Dendritic cell treated with granulocyte-macrophage colony-stimulating factor and Interleukin-4, amounts not matched to agents 40 ng/mL and 50 ng/mL, for 4 days (primary cell): Measurements from ENCODE around the gene KIF18A.
"Not testable (repeated sequence)": the region's sequence is repeated elsewhere in the genome, so short reads cannot be mapped to it uniquely, and the experiment has no call there.

Experiments used
- H3K27ac Mint-ChIP-seq: one replicate; pipeline ENCODE4 v1.8.0; 2022; ENCODE audit warnings: mild to moderate bottlenecking, mixed read lengths
- H3K27me3 Mint-ChIP-seq: one replicate; pipeline ENCODE4 v1.8.0; 2022; ENCODE audit warnings: mild to moderate bottlenecking, mixed read lengths
- H3K36me3 Mint-ChIP-seq: one replicate; pipeline ENCODE4 v1.8.0; 2022; ENCODE audit warnings: low read depth, mixed read lengths
- H3K4me1 Mint-ChIP-seq: one replicate; pipeline ENCODE4 v1.8.0; 2022; ENCODE audit warnings: low read depth, mixed read lengths
- H3K4me3 Mint-ChIP-seq: one replicate; pipeline ENCODE4 v1.8.0; 2022; ENCODE audit warnings: mild to moderate bottlenecking, moderate library complexity, mixed read lengths
- H3K9me3 Mint-ChIP-seq: one replicate; pipeline ENCODE4 v1.8.0; 2022; ENCODE audit warnings: mixed read lengths
- intact Hi-C: fragments of 100-400 bp; cut with micrococcal nuclease; formaldehyde crosslinking; loops from one replicate; pipeline ENCODE4 v1.15.0; 2022

KIF18A gene

DNA sequence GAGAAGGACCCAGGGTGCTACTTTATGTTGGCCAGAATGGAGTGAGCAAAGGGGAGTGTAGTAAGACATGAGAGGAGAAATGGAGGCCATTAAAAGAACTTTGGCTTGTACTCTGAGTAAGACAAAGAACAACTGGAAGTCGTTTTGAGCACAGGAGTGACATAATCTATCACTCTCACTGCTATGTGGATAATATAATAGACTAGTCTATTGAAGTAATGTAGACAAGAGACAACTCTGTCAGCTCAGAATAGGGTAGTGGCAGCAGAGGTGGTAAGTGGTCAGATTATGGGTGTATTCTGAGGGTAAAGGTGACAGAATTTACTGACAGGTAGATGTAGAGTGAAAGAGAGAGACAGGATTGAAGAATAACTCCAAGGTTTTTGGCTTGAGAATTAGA, 8.2 kb downstream of the KIF18A start:
- H3K4me1 Mint-ChIP-seq = no peaks in the 10 kb centered on the region
- H3K36me3 Mint-ChIP-seq = no peaks in the 10 kb centered on the region
- intact Hi-C loops = loop anchor here (10.0 kb wide), 1 partner anchor 735 kb away; the partner anchor contains the start of gene CCDC34
- no peak overlapping the region for H3K4me3 Mint-ChIP-seq
- H3K27ac Mint-ChIP-seq = no peak overlapping the region
- H3K27me3 Mint-ChIP-seq = no peaks in the 10 kb centered on the region
- H3K9me3 Mint-ChIP-seq = no peaks in the 10 kb centered on the region

DNA sequence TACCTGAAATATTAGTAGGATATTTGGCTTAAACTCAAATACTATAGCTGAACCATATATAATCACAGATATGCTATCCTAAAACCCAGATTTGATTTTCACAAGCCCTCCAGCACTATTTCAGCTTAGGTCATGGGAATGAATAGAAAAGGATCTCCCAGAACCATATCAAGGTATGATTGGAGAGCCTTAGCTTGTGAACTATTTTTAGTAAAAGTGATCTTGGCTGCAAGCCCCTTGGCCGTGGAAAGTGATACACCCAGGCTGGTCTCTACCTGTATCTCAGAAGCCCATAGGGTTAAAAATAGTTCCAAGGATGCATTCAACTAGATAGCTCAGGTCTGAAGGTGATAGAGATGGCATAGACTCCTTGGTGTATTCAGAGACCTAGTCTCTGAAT, 9.7 kb downstream of the KIF18A start:
- no peaks in the 10 kb centered on the region for H3K36me3 Mint-ChIP-seq
- no peak overlapping the region for H3K27ac Mint-ChIP-seq
- no peak overlapping the region for H3K4me3 Mint-ChIP-seq
- no peaks in the 10 kb centered on the region for H3K4me1 Mint-ChIP-seq
- H3K9me3 Mint-ChIP-seq = no peaks in the 10 kb centered on the region
- H3K27me3 Mint-ChIP-seq = no peaks in the 10 kb centered on the region
- intact Hi-C loops = no loop called here

DNA sequence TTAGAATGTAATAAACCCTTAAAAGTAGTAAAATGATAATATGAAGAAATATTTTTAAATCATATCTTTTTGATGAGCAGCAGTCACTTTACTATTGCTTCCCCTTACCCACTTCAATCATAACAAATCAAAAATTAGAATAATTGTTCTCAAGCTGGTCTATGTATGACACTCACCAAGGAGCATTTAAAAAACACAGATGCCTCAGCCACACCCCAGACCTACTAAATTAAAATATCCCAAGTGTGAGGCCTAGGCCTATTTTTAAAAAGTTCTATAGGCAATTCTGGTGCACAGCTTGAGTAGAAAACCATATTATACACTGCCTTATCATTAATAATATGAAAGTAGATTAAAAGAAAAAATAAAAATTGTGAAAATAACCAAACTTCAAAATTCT, 15.2 kb downstream of the KIF18A start:
- no peak overlapping the region for H3K27ac Mint-ChIP-seq
- no peaks in the 10 kb centered on the region for H3K4me1 Mint-ChIP-seq
- no peak overlapping the region for H3K4me3 Mint-ChIP-seq
- no peaks in the 10 kb centered on the region for H3K27me3 Mint-ChIP-seq
- no peaks in the 10 kb centered on the region for H3K36me3 Mint-ChIP-seq
- intact Hi-C loops = no loop called here
- no peaks in the 10 kb centered on the region for H3K9me3 Mint-ChIP-seq

DNA sequence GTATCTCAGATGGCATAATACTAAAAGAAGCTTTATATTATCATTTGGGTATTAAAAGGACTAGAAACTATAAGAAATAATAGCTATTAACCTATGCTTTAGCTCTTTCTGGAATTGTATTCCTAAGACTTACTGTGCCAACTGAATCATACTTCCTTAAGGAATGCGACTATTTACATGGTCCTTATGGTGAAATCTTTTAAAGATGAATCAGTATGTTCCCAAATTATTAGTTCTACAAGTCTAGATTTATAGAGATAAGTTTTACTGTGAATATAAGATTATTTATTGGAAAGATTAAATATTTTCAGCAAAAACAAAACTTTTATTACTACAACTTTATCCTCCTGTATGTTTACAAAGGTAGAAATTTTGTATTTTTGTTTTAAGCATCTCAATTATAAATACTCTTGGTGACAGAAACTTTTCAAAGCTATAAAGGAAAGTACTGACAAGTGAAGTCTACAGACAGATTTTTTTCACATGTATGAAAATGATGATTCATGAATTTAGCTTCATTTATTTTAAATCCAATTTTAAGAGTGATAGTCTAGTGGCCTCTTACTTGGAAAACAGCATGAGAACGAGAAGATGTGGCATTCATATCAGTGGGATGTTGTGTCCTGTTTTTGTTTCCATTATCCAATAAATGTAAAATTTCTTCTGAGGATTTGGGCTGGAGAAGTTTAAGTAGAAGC, 17.8 kb downstream of the KIF18A start:
- Mint-ChIP-seq H3K36me3 (no peaks in the 10 kb centered on the region), H3K27ac (no peak overlapping the region), H3K27me3 (no peaks in the 10 kb centered on the region), H3K9me3 (no peaks in the 10 kb centered on the region), H3K4me1 (no peaks in the 10 kb centered on the region), H3K4me3 (no peak overlapping the region)
- intact Hi-C loops = no loop called here

DNA sequence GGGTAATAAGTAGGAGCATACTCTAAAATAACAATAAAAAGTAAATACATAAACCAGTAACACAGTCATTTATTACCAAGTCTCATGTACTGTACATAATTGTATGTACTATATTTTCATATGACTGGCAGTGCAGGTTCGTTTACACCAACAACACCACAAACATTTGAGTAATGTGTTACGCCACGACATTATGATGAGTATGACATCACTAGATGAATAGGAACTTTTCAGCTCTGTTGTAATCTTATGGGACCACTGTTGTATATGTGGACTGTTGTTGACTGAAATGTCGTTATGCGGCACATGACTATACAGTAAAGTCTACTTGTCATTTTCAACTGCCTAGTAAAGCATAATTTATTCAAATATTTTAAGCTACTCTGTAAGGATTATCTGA, 18.6 kb downstream of the KIF18A start:
- Mint-ChIP-seq H3K4me3 (no peak overlapping the region), H3K9me3 (no peaks in the 10 kb centered on the region), H3K4me1 (no peaks in the 10 kb centered on the region), H3K27me3 (no peaks in the 10 kb centered on the region), H3K36me3 (no peaks in the 10 kb centered on the region), H3K27ac (no peak overlapping the region)
- intact Hi-C loops = no loop called here

DNA sequence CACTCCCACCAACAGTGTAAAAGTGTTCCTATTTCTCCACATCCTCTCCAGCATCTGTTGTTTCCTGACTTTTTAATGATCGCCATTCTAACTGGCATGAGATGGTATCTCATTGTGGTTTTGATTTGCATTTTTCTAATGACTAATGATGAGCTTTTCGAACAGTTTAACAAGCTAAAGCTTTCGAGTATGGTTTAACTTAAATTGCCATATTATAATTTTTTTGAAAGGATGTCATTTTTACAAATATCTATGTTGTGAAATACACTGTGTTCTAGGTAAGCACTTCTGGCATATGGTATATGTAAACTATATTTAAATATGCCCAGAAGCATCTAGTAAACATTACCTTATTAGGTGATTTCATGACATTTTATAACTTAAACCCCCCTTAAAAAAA, 20.3 kb downstream of the KIF18A start:
- H3K36me3 Mint-ChIP-seq, H3K4me1 Mint-ChIP-seq, H3K9me3 Mint-ChIP-seq, H3K27ac Mint-ChIP-seq, H3K27me3 Mint-ChIP-seq, H3K4me3 Mint-ChIP-seq, intact Hi-C loops: not testable (repeated sequence)

DNA sequence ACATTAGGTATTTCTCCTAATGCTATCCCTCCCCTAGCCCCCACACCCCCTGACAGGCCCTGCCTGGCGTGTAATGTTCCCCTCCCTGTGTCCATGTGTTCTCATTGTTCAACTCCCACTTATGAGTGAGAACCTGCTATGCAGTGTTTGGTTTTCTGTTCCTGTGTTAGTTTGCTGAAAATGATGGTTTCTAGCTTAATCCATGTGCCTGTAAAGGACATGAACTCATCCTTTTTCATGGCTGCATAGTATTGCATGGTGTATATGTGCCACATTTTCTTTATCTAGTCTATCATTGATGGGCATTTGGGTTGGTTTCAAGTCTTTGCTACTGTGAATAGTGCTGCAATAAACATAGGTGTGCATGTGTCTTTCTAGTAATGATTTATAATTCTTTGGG, 20.8 kb downstream of the KIF18A start:
- H3K4me1 Mint-ChIP-seq, H3K9me3 Mint-ChIP-seq, H3K36me3 Mint-ChIP-seq, H3K27ac Mint-ChIP-seq, intact Hi-C loops, H3K4me3 Mint-ChIP-seq, H3K27me3 Mint-ChIP-seq: not testable (repeated sequence)

DNA sequence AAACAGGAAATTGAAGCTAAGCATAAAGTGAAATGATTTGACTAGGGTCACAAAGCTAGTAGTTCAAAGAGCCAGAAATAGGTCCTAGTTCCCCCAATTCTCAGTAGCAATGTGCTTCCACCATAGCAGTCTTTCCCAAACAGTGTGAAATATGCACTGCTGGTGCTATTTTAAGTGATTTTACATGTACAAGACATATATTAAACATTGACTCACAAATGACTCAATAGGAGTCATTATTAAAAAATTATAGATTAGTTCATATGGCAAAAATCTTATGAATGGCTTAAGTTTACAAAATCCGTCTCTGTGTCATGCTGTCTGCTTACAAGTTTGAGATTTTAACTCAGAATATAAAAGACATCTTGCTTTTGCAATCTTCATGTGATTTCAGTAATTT, 21.4 kb downstream of the KIF18A start:
- Mint-ChIP-seq H3K9me3 (no peaks in the 10 kb centered on the region), H3K36me3 (no peaks in the 10 kb centered on the region), H3K27me3 (no peaks in the 10 kb centered on the region), H3K4me1 (no peaks in the 10 kb centered on the region), H3K4me3 (no peak overlapping the region), H3K27ac (no peak overlapping the region)
- intact Hi-C loops = no loop called here

DNA sequence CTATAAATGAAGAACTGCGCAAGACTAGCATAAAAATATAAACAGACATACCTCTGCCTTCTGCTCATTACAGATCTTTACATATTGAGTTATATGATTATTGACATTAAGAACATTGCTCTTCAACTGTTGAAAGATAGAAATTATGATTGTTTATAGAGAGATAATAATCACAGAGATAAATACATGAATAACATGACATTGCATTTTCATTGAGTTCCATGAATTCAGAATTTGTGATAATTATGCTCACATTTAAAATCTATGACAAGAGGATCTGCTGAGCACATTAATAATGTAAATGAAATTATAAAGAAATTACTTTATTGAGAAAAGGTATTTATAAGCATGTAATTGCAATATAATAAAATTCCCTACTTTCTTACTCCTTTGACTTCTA, 24.8 kb downstream of the KIF18A start:
- H3K4me3 Mint-ChIP-seq = no peak overlapping the region
- H3K27ac Mint-ChIP-seq = no peak overlapping the region
- intact Hi-C loops = no loop called here
- H3K36me3 Mint-ChIP-seq = no peaks in the 10 kb centered on the region
- H3K4me1 Mint-ChIP-seq = no peaks in the 10 kb centered on the region
- H3K9me3 Mint-ChIP-seq = no peaks in the 10 kb centered on the region
- H3K27me3 Mint-ChIP-seq = no peaks in the 10 kb centered on the region

DNA sequence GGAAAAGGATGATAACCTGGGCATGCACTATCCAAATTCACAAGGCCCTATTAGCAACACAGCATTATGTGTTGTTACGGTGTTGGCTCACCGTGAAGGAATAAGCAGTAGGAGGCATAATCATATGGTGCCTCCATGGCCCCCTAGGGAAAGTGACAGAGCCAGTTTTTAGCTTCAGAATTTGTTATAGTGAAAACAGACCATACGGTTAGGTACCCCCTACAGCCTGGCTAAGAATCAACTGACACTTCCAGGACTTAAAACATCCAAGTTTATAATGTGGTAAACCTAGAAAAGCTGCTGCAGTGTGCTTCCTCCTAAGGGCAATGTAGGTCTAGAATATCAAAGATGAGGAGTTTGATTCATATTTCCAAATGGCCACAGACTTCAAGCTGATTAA, 30.4 kb downstream of the KIF18A start:
- Mint-ChIP-seq H3K4me3 (no peak overlapping the region), H3K9me3 (no peaks in the 10 kb centered on the region), H3K4me1 (no peaks in the 10 kb centered on the region), H3K27me3 (no peaks in the 10 kb centered on the region), H3K36me3 (no peaks in the 10 kb centered on the region), H3K27ac (no peak overlapping the region)
- intact Hi-C loops = no loop called here

DNA sequence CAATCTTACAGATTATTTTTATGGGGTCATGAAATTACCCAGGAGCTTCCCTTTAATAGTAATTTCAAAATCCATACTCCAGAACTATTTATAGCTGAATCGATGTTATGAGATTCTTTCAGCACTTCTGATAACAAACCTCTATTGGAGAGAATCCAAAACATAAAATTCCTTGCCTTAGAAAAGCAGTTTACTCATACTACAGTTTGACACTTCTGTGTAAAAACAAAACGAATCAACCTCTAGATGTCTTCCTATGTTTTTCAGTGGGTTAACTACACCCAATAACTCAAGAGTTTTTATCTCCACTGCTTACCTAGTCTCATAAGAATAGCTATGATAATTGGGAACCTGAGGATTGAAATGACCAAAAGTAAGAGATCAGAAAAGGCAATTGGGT, 35.6 kb downstream of the KIF18A start:
- Mint-ChIP-seq H3K36me3 (no peaks in the 10 kb centered on the region), H3K9me3 (no peaks in the 10 kb centered on the region), H3K4me3 (no peak overlapping the region), H3K4me1 (no peaks in the 10 kb centered on the region), H3K27me3 (no peaks in the 10 kb centered on the region), H3K27ac (no peak overlapping the region)
- intact Hi-C loops = no loop called here

DNA sequence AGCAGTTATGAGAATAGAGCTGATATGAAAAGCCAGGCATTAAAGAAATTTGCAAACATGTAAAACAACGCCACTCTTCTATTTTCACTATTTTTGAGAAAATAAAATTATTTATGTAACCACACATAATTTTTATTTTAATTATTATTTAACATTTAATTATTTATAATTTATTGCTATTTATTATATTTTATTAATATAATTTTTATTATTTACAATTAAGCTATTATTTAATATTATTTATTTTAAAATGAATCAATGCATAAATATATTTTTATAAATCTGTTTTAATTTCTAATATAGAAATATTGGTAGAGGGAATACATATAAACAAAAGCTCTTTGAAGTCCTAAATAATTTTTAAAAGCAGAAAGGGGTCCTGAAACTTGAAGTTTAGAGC, 36.7 kb downstream of the KIF18A start:
- intact Hi-C loops = no loop called here
- Mint-ChIP-seq H3K4me3 (no peak overlapping the region), H3K27ac (no peak overlapping the region), H3K9me3 (no peaks in the 10 kb centered on the region), H3K4me1 (no peaks in the 10 kb centered on the region), H3K36me3 (no peaks in the 10 kb centered on the region), H3K27me3 (no peaks in the 10 kb centered on the region)

DNA sequence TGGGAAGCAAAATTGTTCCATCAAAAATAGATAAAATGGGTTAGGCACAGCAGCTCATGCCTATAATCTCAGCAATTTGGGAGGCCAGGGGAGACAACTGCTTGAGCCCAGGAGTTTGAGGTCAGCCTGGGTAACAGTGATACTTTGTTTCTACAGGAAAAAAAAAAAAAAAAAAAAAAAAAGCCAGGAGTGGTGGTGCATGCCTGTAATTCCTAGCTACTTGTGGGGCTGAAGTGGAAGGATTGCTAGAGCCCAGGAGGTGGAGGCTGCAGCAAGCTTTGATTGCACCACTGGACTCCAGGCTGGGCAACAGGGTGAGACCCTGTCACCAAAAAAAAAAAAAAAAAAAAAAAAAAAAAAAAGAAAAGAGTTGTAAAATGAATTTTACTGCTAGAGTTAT, 49.6 kb downstream of the KIF18A start:
- no peaks in the 10 kb centered on the region for H3K36me3 Mint-ChIP-seq
- intact Hi-C loops = no loop called here
- no peaks in the 10 kb centered on the region for H3K27me3 Mint-ChIP-seq

DNA sequence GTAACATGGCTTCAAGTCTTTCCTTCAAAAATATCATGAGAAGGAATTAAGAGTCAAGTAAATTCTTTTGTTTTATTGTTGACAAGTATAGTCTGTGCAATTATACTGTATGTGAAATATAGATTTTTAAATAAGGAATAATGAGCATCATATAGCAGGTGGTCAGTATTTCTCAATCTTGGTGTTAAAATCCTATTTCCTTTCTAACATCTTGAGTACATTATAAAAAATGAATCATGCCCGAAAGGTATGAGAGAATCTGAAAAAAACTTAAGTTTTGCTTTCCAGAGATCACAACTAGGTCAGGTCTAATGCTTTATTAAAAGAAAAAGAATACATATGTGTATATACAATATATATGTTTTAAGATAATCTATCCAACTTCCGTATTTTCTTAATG, 53.1 kb downstream of the KIF18A start:
- intact Hi-C loops = no loop called here
- Mint-ChIP-seq H3K9me3 (no peaks in the 10 kb centered on the region), H3K4me3 (no peak overlapping the region), H3K27ac (no peak overlapping the region), H3K27me3 (no peaks in the 10 kb centered on the region), H3K4me1 (no peaks in the 10 kb centered on the region), H3K36me3 (no peaks in the 10 kb centered on the region)

More for the DNA sequence above, 49.6 kb downstream of the KIF18A start:
- no peaks in the 10 kb centered on the region for H3K9me3 Mint-ChIP-seq
- H3K27ac Mint-ChIP-seq = no peak overlapping the region
- no peak overlapping the region for H3K4me3 Mint-ChIP-seq
- H3K4me1 Mint-ChIP-seq = no peaks in the 10 kb centered on the region
